ENCODE results near the gene MED13. TPM values are rescaled to one million over a fixed set of nuclear protein-coding genes. Genes with fewer than 3 reads are reported as not detected.

MED13 gene
- total and polyA plus RNA-seq, 9 of the 15 experiments (the other 6 are each of a cell fraction or from before 2014, with no cell fraction given) = 5.4 to 48.4 (median 28.2) TPM

- in situ Hi-C loops (cut with MboI) = no loop called here
- 79% methylated on average over 2 of the region's 2 CpGs for WGBS (ENCODE audit: insufficient coverage, low coverage, missing lambda C conversion rate)
- ChIA-PET POLR2A (interaction anchor here (0.6 to 1.4 kb wide), 2 partner anchors 10 to 1468 kb away, joined by 3 to 4 read pairs; no protein-coding TSS in a partner anchor), CTCF (ENCODE audit: low intra/inter-chr PET ratio) (no interaction called here)
- H3K4me3 ChIP-seq = no peak overlapping the region
- no peaks in the 10 kb centered on the region for H3K79me2 ChIP-seq (ENCODE audit: control insufficient read depth, insufficient read depth, low read length)
- H3K27me3 ChIP-seq (ENCODE audit: control insufficient read depth in 2 of 2, insufficient read depth in 2 of 2, low read length in 2 of 2) = no peaks in the 10 kb centered on the region
- FAIRE-seq (no peak), ATAC-seq (no peak), DNase-seq (ENCODE audit: extremely low read depth in 1 of 4, low spot score in 3 of 4) (no peak)
- no peaks in the 10 kb centered on the region for H3K4me1 ChIP-seq (replicated peaks in 1 of 2; ENCODE audit: control insufficient read depth in 2 of 2, insufficient read depth in 2 of 2, low read length in 2 of 2)
- no TSS peak for BruUV-seq (replicated peaks)
- H3K36me3 ChIP-seq (ENCODE audit: control insufficient read depth, insufficient read depth, low read length) = peaks cover 49% of the 10 kb centered on the region; the same call in 2 of the 3 replicates
- no peaks in the 10 kb centered on the region for H3K9me1 ChIP-seq (ENCODE audit: control insufficient read depth, insufficient read depth, low read length)
- peak in 1 of 3 experiments; percentile 54; a peak in 1 of 6 replicates for TF ChIP-seq ZBTB11 (CRISPR knock-in tag; IDR thresholded peaks at IDR 0.05)
- no peak for TF ChIP-seq ZNF57 (CRISPR knock-in tag; IDR thresholded peaks at IDR 0.05)
- H3K27ac ChIP-seq (ENCODE audit: extremely low read depth, low read depth, low read length) = no peak overlapping the region
- H3K4me2 ChIP-seq (ENCODE audit: insufficient read depth, low read length) = no peak overlapping the region
- H3K9me3 ChIP-seq (replicated peaks; ENCODE audit: control insufficient read depth, insufficient read depth, low read depth, low read length) = no peaks in the 10 kb centered on the region
- intact Hi-C loops (cut with micrococcal nuclease) = no loop called here
- H2AFZ ChIP-seq (ENCODE audit: low read depth, low read length) = no peak overlapping the region
- H3K9ac ChIP-seq (ENCODE audit: insufficient read depth in 1 of 2, low read depth in 2 of 2, low read length in 2 of 2) = no peak overlapping the region
- no peaks in the 10 kb centered on the region for H4K20me1 ChIP-seq (replicated peaks; ENCODE audit: control insufficient read depth, insufficient read depth, low read length)
Measured at GRCh38 chr17:61897548-61898180, 167.4 kb downstream of the MED13 start.
